Endodermal cell (in vitro differentiated cells): ENCODE results near the gene USHBP1. TPM values are rescaled to one million over a fixed set of nuclear protein-coding genes. Genes with fewer than 3 reads are reported as not detected.

Source experiments
- DNase-seq: peaks from one replicate; pipeline ENCODE4 v3.0.0-alpha.2; 2017
- H3K27ac ChIP-seq: 2 replicates; pipeline ENCODE4 v1.5.1; 2013; ENCODE audit warnings: mild to moderate bottlenecking, low read depth, low read length, moderate library complexity
- H3K27me3 ChIP-seq: 2 replicates; pipeline ENCODE4 v1.6.1; 2013; ENCODE audit warnings: mild to moderate bottlenecking, low read length, moderate library complexity; ENCODE audit not compliant: insufficient read depth, control insufficient read depth, poor library complexity, severe bottlenecking
- H3K36me3 ChIP-seq: 2 replicates; pipeline ENCODE4 v1.7.0; 2013; ENCODE audit warnings: mild to moderate bottlenecking, low read length, moderate library complexity; ENCODE audit not compliant: control insufficient read depth, insufficient read depth
- H3K4me1 ChIP-seq: one replicate; pipeline ENCODE4 v1.7.0; 2013; ENCODE audit warnings: low read length; ENCODE audit not compliant: control insufficient read depth, insufficient read depth
- H3K4me3 ChIP-seq: 2 replicates; pipeline ENCODE4 v1.5.1; 2013; ENCODE audit warnings: mild to moderate bottlenecking, low read length, moderate library complexity
- H3K9ac ChIP-seq: 2 replicates; pipeline ENCODE4 v1.6.1; 2013; ENCODE audit warnings: mild to moderate bottlenecking, low read length, moderate library complexity; ENCODE audit not compliant: poor library complexity, severe bottlenecking; ENCODE audit errors: extremely low read depth
- H3K9me3 ChIP-seq: 2 replicates; pipeline ENCODE4 v1.6.1; 2013; ENCODE audit warnings: mild to moderate bottlenecking, low read length, moderate library complexity; ENCODE audit not compliant: control insufficient read depth
- H3K27ac Mint-ChIP-seq: 2 replicates; pipeline ENCODE4 v1.8.0; 2020; ENCODE audit warnings: mixed read lengths
- H3K27me3 Mint-ChIP-seq: 2 replicates; pipeline ENCODE4 v1.8.0; 2021; ENCODE audit warnings: mild to moderate bottlenecking, mixed read lengths; ENCODE audit not compliant: insufficient read depth
- H3K36me3 Mint-ChIP-seq: 2 replicates; pipeline ENCODE4 v1.8.0; 2020; ENCODE audit warnings: low read depth, mixed read lengths
- H3K4me1 Mint-ChIP-seq: 2 replicates; pipeline ENCODE4 v1.8.0; 2020; ENCODE audit warnings: mixed read lengths
- H3K4me3 Mint-ChIP-seq: 2 replicates; pipeline ENCODE4 v1.8.0; 2020; ENCODE audit warnings: mild to moderate bottlenecking, moderate library complexity, mixed read lengths
- H3K9me3 Mint-ChIP-seq: 2 replicates; pipeline ENCODE4 v1.8.0; 2020; ENCODE audit warnings: mild to moderate bottlenecking, mixed read lengths
- CTCF ChIP-seq: fragments of 200-600 bp; sonication (generic); conservative IDR thresholded peaks from 2 replicates; pipeline ENCODE4 v1.5.0; 2021; ENCODE audit warnings: antibody characterized with exemption, mild to moderate bottlenecking
- WGBS, 2 experiments: methylation state at CpG; one replicate each; pipeline versions ENCODE4 v1.1.5 to v1.1.7; 2013; ENCODE audit warnings: missing lambda C conversion rate in 2 of 2, mixed read lengths in 1 of 2; ENCODE audit not compliant: insufficient coverage in 1 of 2, insufficient read length in 1 of 2; 5-methylcytosine and 5-hydroxymethylcytosine counted together
- total RNA-seq, 2 donors: library from RNA; stranded (reverse); fragmentation: NEBNext Ultra II Directional in 1 of 2; extraction: Animal tissue kit (Norgen Biotek cat#: 25700) in 1 of 2; gene quantifications; 2 replicates in 1 of 2; 3 replicates in 1 of 2; pipeline ENCODE4 v1.2.1, GENCODE V29; 2021

USHBP1 gene
- total RNA-seq, 2 donors from 2014 or later, result 3.8 to 6.2 TPM

- no peak overlapping the region for H3K9ac ChIP-seq
These were observed 14.5 kb downstream of the USHBP1 start for GRCh38 chr19:17249887-17250548.

GRCh38 chr19:17248011-17248776, 16.4 kb downstream of the USHBP1 start:
- H3K4me1 ChIP-seq, result peaks cover 18% of the 10 kb centered on the region
- no peak for TF ChIP-seq CTCF
- no peaks in the 10 kb centered on the region for H3K27me3 Mint-ChIP-seq
- no peaks in the 10 kb centered on the region for H3K27me3 ChIP-seq
- peak overlapping the region; percentile 70 for H3K4me3 Mint-ChIP-seq
- peaks cover 3% of the 10 kb centered on the region for H3K36me3 Mint-ChIP-seq
- H3K9me3 ChIP-seq, result no peaks in the 10 kb centered on the region
- no peak overlapping the region for H3K9ac ChIP-seq
- peaks cover 25% of the 10 kb centered on the region for H3K4me1 Mint-ChIP-seq
- no peak overlapping the region for H3K4me3 ChIP-seq
- DNase-seq, result peak; percentile 90
- H3K36me3 ChIP-seq, result no peaks in the 10 kb centered on the region
- H3K9me3 Mint-ChIP-seq, result no peaks in the 10 kb centered on the region
- WGBS, 2 experiments, result 61 to 72% methylated on average over 13 to 21 of the region's 21 CpGs
- peak overlapping the region; percentile 95 for H3K27ac Mint-ChIP-seq
- H3K27ac ChIP-seq, result peak overlapping the region; percentile 95

More at GRCh38 chr19:17249887-17250548, 14.5 kb downstream of the USHBP1 start:
- Mint-ChIP-seq H3K4me1 (peaks cover 22% of the 10 kb centered on the region), H3K4me3 (no peak overlapping the region), H3K27me3 (no peaks in the 10 kb centered on the region), H3K9me3 (no peaks in the 10 kb centered on the region), H3K27ac (peak overlapping the region; percentile 95), H3K36me3 (peaks cover 3% of the 10 kb centered on the region)
- no peaks in the 10 kb centered on the region for H3K27me3 ChIP-seq
- no peak for DNase-seq
- H3K9me3 ChIP-seq, result no peaks in the 10 kb centered on the region
- no peak overlapping the region for H3K4me3 ChIP-seq
- WGBS, 2 experiments, result 96 to 98% methylated on average over 6 to 15 of the region's 15 CpGs
- no peak for TF ChIP-seq CTCF
- H3K36me3 ChIP-seq, result no peaks in the 10 kb centered on the region
- no peak overlapping the region for H3K27ac ChIP-seq
- H3K4me1 ChIP-seq, result peaks cover 18% of the 10 kb centered on the region

DNA sequence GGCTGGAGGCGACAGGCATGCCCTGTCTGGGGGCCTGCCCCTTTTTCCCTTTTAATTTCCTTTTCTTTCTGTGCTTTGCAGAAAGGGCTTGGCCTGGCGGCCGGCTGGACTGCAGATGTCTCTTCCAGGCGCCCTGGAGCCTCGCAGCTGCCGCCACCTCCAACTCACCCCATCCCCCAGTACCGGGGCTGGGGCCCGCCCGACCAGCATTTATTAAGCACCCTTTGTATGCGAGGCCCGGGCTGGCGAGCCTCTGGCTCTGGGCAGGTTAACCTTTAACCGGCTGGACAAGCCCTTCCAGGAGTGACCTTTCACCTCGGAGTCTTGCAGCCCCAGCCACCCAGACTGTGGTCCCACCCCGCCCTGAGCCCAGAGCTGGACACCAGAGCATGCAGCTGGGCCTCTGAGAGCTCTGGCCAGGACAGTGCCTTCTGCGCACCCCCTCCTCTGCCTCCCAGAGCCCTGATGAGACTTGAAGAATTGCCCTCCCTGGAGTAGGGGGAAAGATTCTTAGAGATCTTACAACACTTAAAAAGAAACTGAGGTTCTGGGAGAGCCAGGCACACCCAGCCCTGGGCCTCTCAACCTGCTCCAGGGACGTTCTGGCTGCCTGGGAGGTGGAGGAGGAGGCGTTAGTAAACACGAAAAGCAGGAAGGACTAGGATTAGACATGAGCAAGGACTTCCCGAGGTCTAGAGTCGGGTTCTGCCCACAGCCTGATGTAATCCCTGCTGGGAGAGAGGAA, 17.7 kb downstream of the USHBP1 start:
- H3K9me3 Mint-ChIP-seq, result no peaks in the 10 kb centered on the region
- peak overlapping the region; percentile 99 for H3K27ac Mint-ChIP-seq
- DNase-seq, result no peak
- H3K4me3 Mint-ChIP-seq, result peak overlapping the region; percentile 70
- Histone ChIP-seq H3K4me3 (peak overlapping the region; percentile 65), H3K9me3 (no peaks in the 10 kb centered on the region), H3K9ac (peak overlapping the region; percentile 8), H3K27me3 (no peaks in the 10 kb centered on the region), H3K4me1 (peaks cover 18% of the 10 kb centered on the region), H3K36me3 (no peaks in the 10 kb centered on the region), H3K27ac (peak overlapping the region; percentile 95)
- no peak for TF ChIP-seq CTCF
- WGBS, 2 experiments, result 17 to 27% methylated on average over 9 to 21 of the region's 21 CpGs
- H3K27me3 Mint-ChIP-seq, result no peaks in the 10 kb centered on the region
- peaks cover 3% of the 10 kb centered on the region for H3K36me3 Mint-ChIP-seq
- H3K4me1 Mint-ChIP-seq, result peaks cover 31% of the 10 kb centered on the region
